Effector memory CD4-positive, alpha-beta T cell (primary cell): Measurements from ENCODE around the gene JPH2.
A peak's percentile ranks its signal among the peaks of the same experiment; 100 is the strongest.

Experiments
- DNase-seq, 3 donors: peaks; one replicate each; pipeline ENCODE4 v3.0.0-alpha.2; 2020
- H3K27ac ChIP-seq: 2 replicates; pipeline ENCODE4 v1.7.0; 2013; ENCODE audit warnings: mild to moderate bottlenecking, low read length, moderate library complexity; ENCODE audit not compliant: insufficient read depth, poor library complexity, severe bottlenecking
- H3K27me3 ChIP-seq: replicated peaks from 2 replicates; pipeline ENCODE4 v1.7.0; 2013; ENCODE audit warnings: mild to moderate bottlenecking, low read length; ENCODE audit not compliant: insufficient read depth, control insufficient read depth, poor library complexity, severe bottlenecking
- H3K36me3 ChIP-seq: 2 replicates; pipeline ENCODE4 v1.7.0; 2013; ENCODE audit warnings: mild to moderate bottlenecking, low read length, moderate library complexity; ENCODE audit not compliant: control insufficient read depth, insufficient read depth
- H3K4me1 ChIP-seq: 2 replicates; pipeline ENCODE4 v1.7.0; 2013; ENCODE audit warnings: low read length, mild to moderate bottlenecking; ENCODE audit not compliant: control insufficient read depth, insufficient read depth, poor library complexity, severe bottlenecking
- H3K4me3 ChIP-seq: 2 replicates; pipeline ENCODE4 v1.7.0; 2013; ENCODE audit warnings: low read length, low read depth, mild to moderate bottlenecking; ENCODE audit not compliant: insufficient read depth, poor library complexity, severe bottlenecking
- H3K9me3 ChIP-seq: 2 replicates; pipeline ENCODE4 v1.7.0; 2013; ENCODE audit warnings: mild to moderate bottlenecking, low read length, moderate library complexity; ENCODE audit not compliant: control insufficient read depth

JPH2 gene

GRCh38 chr20:44081888-44082287 is 105.1 kb downstream of the JPH2 start:
- H3K36me3 ChIP-seq, result no peaks in the 10 kb centered on the region
- no peaks in the 10 kb centered on the region for H3K9me3 ChIP-seq
- H3K27me3 ChIP-seq, result no peaks in the 10 kb centered on the region
- no peak for DNase-seq
- no peak overlapping the region for H3K4me3 ChIP-seq
- H3K27ac ChIP-seq, result no peak overlapping the region
- no peaks in the 10 kb centered on the region for H3K4me1 ChIP-seq

DNA sequence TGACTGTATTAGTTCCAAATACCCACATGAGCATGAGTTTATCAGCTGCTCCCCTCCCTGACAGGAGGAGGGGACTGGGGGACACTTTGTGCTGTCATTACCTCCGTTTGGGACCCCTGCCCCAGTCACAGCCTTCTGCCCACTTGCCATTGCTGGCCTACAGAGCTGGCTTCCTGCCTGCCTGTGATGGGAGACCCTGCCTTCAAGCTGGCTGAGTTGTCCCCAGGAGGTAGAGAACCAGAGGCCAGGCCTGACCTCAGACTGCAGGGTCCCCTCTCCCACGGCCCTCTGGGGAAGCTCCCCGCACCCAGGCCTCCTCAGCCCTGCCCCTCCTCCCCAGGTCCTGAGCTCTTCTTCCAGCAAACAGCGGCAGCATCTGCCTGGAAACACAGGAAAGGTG is 105.5 kb downstream of the JPH2 start:
- Histone ChIP-seq H3K27me3 (no peaks in the 10 kb centered on the region), H3K27ac (no peak overlapping the region), H3K4me1 (no peaks in the 10 kb centered on the region), H3K9me3 (no peaks in the 10 kb centered on the region), H3K4me3 (no peak overlapping the region), H3K36me3 (no peaks in the 10 kb centered on the region)
- no peak for DNase-seq

GRCh38 chr20:44080646-44081267 is 106.2 kb downstream of the JPH2 start:
- Histone ChIP-seq H3K4me3 (no peak overlapping the region), H3K36me3 (no peaks in the 10 kb centered on the region), H3K27me3 (no peaks in the 10 kb centered on the region), H3K4me1 (no peaks in the 10 kb centered on the region), H3K9me3 (no peaks in the 10 kb centered on the region), H3K27ac (no peak overlapping the region)
- peak; percentile 55 to 63 (median 57) for DNase-seq

GRCh38 chr20:44080064-44080463 is 106.9 kb downstream of the JPH2 start:
- Histone ChIP-seq H3K9me3 (no peaks in the 10 kb centered on the region), H3K27me3 (no peaks in the 10 kb centered on the region), H3K4me1 (no peaks in the 10 kb centered on the region), H3K36me3 (no peaks in the 10 kb centered on the region), H3K27ac (no peak overlapping the region), H3K4me3 (no peak overlapping the region)
- DNase-seq, result no peak

- no peaks in the 10 kb centered on the region for H3K27me3 ChIP-seq
- H3K4me3 ChIP-seq, result no peak overlapping the region
- H3K4me1 ChIP-seq, result no peaks in the 10 kb centered on the region
- H3K27ac ChIP-seq, result no peak overlapping the region
- DNase-seq, result no peak
- no peaks in the 10 kb centered on the region for H3K36me3 ChIP-seq
- no peaks in the 10 kb centered on the region for H3K9me3 ChIP-seq
Measured at GRCh38 chr20:44079291-44079690, 107.7 kb downstream of the JPH2 start.

DNA sequence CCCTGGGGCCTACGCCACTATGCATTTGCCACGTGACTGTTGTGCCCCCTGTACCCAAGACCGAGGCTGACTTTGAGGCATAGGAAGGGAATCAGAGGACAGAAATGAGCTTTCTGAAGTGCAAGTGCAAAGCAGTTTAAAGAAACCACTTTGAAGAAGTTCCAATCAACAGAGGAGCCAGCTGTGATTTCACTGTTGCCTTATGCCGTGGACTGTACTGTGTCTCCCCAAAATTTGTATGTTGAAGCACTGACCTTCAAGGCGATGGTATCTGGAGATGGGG is 111.1 kb downstream of the JPH2 start:
- DNase-seq, result no peak
- H3K27ac ChIP-seq, result no peak overlapping the region
- peaks cover 10% of the 10 kb centered on the region for H3K4me1 ChIP-seq
- H3K9me3 ChIP-seq, result no peaks in the 10 kb centered on the region
- H3K27me3 ChIP-seq, result no peaks in the 10 kb centered on the region
- no peaks in the 10 kb centered on the region for H3K36me3 ChIP-seq
- no peak overlapping the region for H3K4me3 ChIP-seq

- H3K4me3 ChIP-seq, result no peak overlapping the region
- no peaks in the 10 kb centered on the region for H3K36me3 ChIP-seq
- no peak for DNase-seq
- peaks cover 15% of the 10 kb centered on the region for H3K4me1 ChIP-seq
- H3K9me3 ChIP-seq, result no peaks in the 10 kb centered on the region
- no peaks in the 10 kb centered on the region for H3K27me3 ChIP-seq
- no peak overlapping the region for H3K27ac ChIP-seq
Measured at GRCh38 chr20:44075191-44075949, 111.6 kb downstream of the JPH2 start.

DNA sequence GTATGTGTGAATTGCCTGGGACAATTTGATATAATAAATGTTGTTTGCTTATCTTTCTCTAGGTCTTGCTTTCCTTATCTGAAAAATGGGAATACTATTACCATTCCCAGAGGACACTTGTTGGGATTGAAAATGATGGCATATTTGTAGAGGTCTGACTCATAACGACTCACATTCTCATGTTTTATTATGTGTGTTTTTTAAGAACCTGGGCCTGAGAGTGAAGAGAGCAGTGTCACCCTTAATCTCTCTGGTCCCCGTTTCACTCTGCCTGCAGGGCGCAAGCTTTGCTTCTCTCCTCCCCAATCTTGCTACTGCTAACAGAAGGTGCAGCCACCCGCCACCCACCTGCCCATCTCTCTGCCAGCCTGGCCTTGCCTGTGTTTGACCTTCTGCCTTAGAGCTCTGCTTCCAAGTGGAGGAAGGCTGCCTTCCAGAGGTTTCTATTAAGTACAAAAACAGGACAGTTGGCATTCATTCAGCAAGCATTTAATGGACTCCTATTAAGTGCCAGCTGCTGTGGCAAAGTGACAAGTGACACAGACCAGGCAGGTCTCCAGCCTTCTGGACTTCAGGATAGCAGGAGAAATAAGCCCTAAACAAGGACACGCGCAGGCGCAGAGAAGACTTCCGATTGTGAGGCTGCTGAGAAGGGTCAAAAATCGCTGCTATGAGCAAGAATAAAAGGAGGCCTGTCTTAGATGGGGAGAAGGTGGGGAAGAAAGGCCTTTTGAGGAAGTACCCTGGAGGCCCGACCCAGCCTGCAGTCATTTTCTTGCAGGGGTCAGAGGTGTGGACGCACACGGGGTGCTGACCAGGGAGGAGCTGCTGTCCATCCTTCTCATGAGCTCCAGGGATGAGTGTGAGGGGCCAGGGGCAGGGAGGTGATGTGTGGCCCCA is 112.5 kb downstream of the JPH2 start:
- no peak overlapping the region for H3K27ac ChIP-seq
- H3K4me1 ChIP-seq, result peaks cover 24% of the 10 kb centered on the region
- DNase-seq, result no peak
- H3K27me3 ChIP-seq, result no peaks in the 10 kb centered on the region
- H3K4me3 ChIP-seq, result no peak overlapping the region
- H3K36me3 ChIP-seq, result no peaks in the 10 kb centered on the region
- H3K9me3 ChIP-seq, result no peaks in the 10 kb centered on the region

DNA sequence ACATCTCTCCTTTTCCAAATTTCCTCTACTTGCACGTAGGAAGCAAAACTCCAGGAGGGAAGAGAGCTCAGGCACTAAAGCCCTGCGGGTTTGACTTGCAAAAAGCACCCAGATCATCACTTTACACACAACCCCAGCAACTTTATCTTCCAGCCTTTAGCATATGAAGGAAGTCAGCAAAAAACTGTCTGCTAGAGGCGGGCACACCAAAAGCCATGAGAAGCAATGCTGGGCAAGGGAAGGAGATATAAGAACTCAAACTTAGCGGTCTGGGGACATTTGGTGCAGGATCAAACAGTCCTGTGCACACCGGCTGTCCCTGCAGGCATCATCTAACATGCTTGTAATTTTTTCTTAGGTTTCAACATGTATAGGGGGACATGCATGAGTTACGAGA is 113.3 kb downstream of the JPH2 start:
- Histone ChIP-seq H3K9me3 (no peaks in the 10 kb centered on the region), H3K4me1 (peaks cover 29% of the 10 kb centered on the region), H3K27ac (no peak overlapping the region), H3K27me3 (peaks cover under 1% of the 10 kb centered on the region), H3K4me3 (no peak overlapping the region), H3K36me3 (no peaks in the 10 kb centered on the region)
- DNase-seq, result no peak
